ENCODE results near the gene CARS1. TPM values are rescaled to one million over a fixed set of nuclear protein-coding genes. Genes with fewer than 3 reads are reported as not detected.

Gene CARS1
- total RNA-seq, 1 donor from 2014 or later = 23.6 TPM

DNA sequence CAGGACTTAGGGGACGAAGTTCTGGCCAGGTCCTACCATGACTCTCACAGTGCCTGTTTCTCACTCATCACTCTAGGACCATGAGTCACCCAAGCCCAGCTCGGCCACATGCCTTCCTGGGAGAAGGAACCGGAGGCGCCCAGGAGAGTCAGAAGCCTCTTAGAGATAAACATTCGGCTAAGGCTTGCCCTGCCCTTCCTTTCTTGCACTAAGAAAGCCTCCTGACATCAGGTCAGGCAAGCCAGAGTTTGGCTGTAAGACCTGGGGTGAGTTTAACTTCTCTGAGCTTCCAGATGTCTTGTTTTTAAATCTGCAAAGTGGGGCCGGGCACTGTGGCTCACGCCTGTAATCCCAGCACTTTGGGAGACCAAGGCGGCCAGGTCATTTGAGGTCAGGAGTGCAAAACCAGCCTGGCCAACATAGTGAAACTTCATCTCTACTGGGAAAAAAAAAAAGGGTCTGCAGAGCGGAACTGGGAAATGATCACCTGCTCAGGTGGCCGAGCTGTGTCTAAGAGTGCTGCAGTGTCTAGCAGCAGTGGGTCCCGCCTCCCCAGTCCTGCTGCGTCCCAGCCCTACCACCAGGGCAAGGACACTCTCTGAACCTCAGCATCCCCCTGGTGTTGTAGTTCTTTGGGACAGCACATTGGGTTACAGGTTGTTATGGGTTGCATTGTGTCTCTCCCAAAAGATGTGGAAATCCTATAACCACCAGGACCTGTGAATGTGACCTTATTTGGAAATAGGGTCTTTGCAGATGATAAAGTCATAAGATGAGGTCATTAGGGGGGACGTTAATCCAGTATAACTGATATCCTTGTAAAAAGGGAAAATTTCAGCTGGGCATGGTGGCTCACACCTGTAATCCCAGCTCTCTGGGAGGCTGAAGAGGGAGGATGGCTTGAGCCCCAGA lies 1.8 kb upstream of the CARS1 start:
- no peak for DNase-seq

DNA sequence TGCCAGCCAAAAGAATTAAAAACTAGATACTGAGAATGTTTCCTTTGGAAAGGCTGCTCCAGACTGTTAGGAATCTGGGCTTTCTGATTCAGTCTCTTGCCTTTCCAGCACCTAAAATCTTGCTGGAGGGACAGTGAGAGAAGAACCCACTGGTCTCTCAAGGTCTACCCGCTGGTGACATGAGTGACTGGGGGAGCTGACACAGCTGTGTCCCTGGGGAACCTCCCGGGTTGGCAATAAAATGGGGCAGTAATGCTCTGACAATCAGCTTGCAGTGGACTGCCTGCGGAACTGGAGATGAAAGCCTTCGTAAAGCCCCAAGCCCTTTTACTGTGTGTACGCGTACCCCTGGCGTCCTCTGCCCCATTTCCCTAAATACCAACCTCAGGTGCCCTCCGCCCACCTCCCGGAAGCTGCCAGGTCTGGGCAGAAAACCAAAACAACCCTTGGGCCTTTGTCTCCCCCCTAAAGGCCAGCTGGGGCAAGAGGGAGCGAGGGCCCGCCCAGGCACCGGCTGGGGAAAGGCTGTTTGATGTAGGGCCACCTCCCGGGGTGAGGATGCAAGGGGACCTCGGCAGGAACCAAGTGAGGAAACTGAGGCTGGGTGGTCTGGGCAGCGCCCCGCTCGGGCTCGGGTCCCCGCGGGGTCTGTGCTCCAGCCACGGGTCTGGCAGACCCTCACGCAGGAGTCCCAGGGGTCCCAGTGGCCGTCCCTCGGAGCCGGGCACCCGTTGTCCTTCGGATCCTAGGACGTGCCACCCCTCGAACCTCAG lies 741 bp downstream of the CARS1 start:
- no peak for DNase-seq

DNA sequence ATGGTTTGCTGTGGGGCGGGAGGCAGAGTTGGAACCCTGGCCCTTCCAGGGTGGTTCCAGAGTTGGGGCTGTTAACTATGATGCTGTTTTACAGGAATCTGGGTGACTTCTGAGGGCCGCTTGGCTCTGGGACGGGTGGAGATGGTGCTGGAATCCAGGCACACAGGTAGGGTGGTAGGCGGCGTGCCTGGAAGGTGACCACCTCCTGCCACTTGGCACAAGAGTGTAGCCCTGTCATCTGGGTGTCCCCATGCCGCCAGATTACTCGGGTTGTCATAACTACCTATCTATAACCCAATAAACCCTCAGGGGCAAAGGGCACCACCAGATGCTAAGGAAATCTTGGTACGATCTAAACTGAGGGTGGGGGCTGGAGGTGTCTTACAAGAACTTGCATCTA lies 1.3 kb downstream of the CARS1 start:
- no peak for DNase-seq

DNA sequence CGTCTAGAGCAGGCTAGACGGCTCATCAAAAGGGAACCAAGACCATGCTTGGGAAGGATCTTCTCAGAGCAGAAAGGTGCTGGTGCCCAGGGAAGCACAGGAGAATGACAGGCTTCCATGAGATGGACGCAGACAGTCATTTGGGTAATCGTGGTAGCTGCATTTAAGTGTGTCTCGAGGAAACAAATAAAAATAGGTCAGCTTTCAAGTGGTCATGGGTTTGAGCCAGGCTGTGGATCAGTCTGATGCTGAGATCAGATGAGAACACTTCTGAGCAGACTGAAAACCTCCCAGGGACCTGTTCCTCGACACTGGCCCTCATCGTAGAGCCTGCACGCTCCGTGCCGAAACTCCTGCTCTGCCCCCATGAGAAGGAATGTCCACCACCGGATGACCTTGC lies 4.7 kb downstream of the CARS1 start:
- DNase-seq = no peak

DNA sequence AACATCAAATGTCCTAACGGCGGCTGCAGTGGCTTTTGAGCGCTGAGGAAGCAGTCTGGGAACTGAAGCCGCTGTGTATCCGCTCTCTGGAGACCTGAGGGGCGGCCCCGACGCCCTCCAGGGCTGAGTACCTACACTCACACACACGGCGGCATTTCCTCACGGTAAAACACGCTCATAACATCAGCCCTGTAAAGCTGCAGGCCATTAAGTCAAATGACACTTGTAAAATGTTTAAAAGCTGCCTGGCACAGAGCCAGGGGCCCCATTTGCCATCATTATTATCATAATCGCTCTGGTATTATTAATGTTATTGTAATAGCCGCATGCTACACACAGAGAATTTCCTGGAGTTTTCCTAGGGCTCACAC lies 5.1 kb downstream of the CARS1 start:
- DNase-seq = no peak

DNA sequence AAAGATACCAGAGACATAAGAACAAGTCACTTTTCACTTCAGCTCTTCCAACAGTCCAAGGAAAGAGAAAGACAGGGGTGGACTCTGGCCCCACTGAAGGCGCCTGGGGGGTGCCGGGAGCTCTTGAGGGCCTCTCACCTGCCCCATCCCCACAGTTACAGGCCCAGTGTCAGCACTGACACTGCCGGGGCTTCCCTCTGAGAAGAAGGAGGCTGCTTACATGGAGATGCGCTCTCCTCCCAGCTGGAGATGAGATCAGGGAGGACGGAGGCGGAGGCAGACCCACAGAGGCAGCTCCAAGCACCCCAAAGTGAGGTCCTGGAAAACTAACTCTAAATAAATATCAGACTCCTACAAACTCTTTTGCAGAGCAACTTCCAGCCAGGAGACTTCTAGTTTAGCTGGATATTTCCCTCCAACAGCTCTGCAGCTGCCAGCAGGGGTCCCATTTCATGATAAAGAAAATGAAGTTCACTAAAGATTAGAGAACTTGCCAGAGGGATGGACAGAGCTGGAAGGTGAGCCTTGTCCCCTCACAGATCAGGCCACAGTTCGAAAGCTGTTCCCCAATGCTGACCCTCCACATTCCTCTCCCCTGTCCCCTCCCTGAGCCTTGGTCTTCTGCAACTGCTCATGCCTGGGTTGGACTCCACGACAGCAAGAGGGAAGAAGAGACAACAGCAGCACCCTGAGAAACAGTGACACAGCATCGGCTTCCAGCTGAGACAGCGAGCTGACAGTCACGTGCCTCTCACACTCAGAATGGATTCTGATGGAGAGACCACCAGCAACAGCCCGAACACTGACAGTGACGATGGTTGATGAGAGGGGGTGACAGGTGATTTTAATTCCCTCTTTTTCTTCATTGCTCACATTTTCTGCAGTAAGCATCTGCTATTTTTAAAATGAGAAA lies 5.8 kb downstream of the CARS1 start:
- no peak for DNase-seq

DNA sequence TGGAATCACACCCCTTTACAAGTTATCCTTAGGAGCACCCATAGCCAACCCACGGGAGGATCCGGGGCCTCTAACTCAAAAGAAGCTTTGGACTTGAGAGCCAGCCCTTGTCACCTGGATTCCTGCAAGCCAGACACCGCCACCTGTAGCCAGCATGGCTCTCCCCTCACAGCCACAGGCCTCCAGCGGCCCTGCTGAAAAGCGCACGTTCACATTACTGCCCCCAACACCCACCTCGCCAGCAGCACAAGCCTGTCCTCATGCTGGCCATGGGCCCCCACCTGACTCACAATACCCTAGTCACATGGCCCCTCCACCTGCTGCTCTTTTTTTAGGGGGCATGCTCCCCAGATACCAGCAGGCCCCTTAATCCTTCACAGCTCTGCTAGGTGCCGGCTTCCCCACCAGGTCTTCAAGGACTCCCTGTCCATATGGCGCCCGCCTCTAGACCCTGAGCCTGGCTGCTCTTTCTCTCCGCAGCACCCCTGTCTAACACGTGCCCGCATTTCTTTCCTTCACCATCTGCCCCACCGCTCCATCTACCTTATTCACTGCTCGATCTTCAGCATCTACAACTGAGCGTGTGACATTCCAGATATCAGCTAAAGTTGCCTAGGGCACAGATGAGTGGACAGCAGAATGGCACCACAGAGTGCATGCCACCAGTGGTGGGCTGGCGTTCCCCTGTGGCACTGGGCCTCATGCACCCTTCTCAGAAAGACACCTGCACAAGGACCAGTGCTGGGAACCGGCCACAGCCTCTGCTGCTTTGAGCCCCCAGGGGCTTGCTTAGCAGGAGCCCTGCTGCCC lies 6.6 kb downstream of the CARS1 start:
- no peak for DNase-seq

DNA sequence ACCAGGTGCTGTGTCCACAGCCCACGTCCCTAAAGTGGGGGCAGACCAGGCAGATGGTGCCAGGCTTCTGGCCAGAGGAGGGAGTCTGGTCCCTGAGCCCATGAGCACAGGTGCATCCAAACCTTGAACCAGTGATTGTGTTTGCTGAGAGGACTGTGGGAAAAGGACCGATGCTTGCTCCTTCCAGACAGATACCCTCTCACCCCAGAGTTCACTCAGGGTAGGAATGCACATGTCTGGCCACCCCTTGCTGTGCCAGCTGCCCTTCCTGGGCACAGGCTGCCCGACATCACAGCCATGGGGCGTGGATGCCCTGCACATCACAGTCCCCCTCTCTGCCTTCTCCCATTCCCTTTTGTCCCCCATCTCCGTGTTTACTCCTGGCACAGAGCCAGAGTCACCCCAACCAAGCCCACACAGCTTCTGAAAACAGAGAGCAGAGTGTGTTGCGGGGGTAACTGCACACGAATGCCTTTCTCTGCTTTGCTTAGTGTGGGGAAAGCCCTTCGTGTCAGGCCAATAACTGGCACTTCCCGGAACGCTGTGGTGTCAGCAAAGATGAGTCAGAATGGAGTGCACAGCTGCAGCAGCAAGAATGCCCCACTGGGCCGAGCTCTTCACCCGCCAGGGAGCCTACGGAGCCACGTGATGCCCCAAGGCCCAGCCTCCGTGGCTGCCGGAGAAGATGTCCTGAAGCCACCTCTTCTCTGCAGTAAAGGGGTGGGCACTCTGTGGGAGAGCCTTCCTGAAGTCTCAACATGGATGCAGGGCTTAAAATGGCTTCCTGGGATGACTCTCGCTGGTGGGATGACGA lies 7.6 kb downstream of the CARS1 start:
- peak; percentile 16 for DNase-seq

DNA sequence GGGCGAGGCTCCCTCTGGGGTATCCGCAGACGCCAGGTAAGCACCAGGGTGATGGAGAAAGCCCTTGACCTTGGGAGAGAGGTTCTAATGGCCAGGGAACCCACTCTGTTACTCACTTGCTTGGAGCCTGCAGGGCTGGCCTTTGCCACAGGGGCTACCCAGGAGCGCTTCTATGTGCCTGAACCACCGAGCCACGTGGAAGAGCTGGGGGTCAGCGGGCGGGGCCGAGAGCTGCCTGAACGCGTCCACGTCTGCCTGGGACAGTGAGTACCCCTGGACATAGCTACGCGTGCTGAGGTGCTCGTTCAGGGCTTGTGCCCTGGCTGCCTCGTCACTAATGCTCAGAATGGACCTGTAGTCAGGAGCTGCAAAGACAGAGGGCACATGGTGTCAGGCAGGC lies 9.6 kb downstream of the CARS1 start:
- no peak for DNase-seq

DNA sequence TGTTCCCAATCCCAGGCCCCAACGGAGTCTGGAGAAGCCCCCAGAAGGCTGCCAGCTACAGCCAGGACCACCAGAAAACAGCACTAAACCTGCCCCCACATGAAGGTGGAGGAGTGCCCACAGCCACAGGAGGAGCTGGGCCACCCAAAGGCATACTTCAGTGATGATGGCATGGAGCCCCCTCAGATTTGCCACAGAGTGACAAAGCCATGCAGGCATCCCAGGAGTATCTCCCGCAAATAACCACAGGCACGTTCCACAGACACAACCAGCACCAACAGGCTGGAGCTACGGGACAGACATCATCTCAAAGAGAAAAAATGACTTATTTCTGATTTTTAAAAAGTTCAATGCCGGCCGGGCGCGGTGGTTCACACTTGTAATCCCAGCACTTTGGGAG lies 10.6 kb downstream of the CARS1 start:
- no peak for DNase-seq

DNA sequence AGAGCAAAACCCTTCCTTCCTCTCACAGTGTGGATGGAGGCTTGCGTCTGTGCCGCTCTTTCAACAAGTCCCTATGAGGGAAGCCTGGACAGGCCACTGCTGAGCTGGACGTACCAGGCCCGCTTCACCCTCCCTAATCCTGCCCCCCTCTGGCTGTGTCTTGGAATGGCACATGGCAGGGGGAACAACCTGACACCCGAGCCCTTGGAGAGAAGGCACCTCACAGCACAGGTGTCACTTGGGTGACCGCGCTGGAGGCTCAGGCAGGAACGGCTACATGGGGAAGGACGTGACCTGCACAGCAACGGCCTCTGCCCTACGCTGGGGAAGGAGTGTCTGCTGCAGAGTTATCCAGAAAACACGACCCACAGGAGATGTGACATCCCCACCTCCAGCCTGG lies 11.0 kb downstream of the CARS1 start:
- DNase-seq = no peak

DNA sequence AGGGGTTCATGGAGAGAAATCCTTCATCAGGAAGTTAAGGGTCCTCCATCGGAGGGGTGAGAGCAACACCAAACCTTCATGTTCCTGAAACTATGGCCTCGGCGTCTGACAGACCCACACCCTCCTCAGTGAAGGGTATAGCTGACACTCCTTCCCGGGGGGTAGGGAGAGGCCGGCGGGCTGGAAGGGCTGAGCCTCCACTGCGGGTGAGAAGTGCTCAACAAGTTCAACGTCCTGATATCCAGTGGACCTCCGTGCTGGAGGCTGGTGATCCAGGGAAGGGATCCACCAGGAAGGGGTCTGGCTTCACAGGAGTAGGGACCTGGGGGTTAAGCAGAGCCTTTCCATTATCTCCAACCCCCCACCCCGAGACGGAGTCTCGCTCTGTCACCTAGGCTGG lies 12.3 kb downstream of the CARS1 start:
- no peak for DNase-seq

DNA sequence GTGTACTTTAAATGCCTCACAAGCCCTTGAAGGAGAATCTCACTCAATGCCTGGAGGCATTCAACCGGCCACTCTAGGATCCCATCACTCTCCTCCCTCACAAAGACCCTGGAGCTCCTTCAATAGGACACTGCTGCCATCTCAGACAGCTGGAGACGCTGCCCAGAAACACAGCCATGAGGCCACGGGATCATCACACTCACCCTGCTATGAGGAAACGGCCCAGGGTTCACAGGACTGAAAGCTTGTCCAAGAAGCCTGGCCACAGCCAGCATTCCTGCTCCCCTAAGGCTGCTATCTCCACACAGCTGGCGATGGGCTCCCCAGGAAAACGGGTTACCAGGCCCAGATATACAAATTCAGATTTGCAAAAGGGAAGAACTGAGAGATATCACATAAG lies 13.2 kb downstream of the CARS1 start:
- no peak for DNase-seq

DNA sequence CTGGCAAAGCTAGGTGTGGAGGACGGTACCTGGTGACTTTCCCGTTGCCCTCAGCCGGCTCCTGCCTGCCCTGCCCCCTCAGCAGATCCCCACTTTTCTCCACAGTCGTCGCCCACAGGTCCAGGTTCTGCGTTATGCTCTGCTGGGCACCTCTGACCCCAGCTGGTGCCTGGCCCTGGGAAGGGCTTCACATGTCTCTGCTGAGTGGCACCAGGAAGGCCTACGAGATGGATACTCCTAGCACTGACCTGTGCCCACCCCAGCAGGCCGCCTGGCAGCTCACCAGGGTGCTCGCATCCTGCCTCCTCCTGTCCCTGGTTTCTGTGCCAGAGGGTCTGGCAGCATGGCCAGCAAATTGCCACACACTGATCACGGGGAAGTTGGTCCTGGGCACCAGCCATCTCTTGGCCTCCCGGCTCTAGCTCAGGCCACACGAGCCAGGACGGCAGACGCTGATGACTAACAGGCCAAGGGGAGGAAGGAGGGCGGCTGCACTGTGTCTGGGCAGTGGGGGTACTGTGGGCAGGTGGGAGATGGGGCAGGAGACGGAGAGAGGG lies 13.8 kb downstream of the CARS1 start:
- DNase-seq = no peak

DNA sequence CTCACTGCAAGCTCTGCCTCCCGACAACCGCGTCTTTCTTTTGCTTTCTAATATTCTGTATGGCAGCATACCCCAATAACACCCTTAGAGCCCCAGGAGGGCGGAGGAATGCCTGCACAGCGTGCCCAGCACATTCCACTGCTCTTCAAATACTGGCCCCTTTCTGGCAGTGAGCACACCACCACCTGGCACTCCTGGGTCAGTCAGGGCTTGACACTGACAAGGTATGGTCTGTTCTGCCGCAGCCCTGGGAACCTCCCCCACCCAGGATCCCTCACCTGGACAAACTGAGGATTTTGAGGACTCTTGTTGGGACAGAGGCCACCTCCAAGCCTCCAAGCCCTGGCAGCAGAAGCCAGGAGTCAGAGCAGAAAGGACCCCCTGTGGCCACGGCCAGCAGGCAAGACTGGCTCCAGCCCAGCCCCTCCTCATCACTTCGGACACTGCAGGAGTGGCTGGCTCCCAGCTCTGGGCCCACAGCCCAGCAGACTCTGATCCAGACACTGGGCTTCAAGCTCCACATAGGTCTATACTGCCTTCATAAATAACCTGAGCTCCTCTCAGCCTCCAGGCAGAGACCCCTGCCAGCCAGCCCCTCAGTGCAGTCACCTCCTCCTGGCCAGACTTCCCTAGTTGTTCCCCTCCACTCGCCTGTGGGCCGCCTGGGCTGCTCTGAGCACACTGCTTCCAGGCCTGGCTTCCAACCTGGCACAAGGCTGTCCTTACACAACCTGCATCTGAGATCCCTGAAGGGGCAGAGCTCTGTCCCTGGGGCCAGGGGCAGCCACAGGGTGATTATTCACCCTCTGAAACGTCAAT lies 14.5 kb downstream of the CARS1 start:
- DNase-seq = no peak

DNA sequence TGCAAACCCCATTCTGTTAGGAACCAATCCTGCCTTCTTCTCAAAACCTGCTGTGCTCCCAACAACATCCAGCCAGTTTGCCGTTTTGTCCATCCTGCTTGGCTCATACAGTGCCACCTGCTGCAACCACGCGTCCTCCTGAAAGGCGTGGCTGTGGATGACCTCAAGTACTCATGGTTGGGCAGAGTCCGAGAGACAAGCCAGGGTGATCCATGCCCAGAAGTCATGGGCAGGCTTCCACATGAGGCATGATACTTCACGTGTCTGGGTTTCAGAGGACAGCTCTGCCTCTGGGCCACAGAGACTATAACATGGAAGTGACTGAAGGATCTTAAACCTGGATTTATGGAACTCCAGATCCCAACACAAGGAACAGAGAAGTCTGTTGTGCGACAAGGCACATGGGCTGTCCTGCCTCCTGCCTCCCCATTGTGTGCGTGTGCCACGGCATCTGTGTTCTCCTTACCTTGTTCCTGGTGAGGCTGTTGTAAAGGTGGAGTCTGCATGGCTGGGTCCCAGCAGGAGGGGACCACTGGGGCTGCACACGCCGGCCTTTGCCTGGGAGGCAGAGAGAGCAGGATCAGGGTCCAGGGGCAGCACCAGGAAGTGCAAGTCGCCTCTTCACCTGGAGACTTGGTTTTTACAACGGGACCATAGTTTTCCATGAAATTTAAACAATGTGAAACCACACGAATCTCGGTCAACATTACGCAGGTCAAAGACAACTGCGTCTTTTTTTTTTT lies 15.4 kb downstream of the CARS1 start:
- DNase-seq = no peak

DNA sequence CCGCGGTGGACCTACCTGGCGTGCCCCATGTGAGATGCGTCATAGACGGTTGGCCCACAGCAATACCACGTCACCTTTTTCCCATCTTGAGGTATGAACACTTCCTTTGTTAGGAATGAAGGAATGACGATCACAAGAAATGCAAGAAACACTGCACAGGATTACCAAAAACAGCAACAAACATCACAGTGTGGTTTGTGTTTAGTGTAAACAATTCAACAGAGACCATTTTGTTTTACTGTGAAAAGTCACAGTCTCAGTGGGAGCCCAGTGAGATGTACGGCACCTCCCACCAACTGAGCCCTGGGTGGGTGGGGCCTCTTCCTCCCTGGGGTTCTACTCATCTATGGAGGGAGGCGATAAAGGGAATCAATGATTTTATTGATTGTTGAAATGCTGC lies 16.3 kb downstream of the CARS1 start:
- no peak for DNase-seq

DNA sequence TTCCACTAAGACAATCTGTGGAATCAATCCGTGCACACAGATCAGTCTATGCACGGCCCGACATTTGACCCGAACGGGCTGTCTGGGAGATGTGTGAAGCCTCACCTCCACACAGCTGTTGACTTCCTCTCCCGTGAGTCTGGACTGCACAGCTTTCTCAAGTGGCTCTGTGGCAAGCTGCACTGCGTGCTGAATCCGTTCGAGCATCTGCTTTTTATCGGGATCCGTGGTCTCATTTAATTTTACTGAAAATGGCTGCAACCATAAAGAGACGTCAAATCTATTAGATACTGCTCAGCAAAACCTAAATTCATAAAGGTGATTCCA lies 19.3 kb downstream of the CARS1 start:
- DNase-seq = no peak
